CD4-positive, alpha-beta T cell treated with Interleukin-17A for 1 hour (primary cell): Measurements from ENCODE around the gene HECTD1.
"Not testable (repeated sequence)": the region's sequence is repeated elsewhere in the genome, so short reads cannot be mapped to it uniquely, and the experiment has no call there.

Experiments used
- DNase-seq: peaks from one replicate; pipeline ENCODE4 v3.0.0-alpha.2; 2020

The HECTD1 gene

GRCh38 chr14:31138301-31138700, 69.3 kb downstream of the HECTD1 start:
- DNase-seq: no peak

DNA sequence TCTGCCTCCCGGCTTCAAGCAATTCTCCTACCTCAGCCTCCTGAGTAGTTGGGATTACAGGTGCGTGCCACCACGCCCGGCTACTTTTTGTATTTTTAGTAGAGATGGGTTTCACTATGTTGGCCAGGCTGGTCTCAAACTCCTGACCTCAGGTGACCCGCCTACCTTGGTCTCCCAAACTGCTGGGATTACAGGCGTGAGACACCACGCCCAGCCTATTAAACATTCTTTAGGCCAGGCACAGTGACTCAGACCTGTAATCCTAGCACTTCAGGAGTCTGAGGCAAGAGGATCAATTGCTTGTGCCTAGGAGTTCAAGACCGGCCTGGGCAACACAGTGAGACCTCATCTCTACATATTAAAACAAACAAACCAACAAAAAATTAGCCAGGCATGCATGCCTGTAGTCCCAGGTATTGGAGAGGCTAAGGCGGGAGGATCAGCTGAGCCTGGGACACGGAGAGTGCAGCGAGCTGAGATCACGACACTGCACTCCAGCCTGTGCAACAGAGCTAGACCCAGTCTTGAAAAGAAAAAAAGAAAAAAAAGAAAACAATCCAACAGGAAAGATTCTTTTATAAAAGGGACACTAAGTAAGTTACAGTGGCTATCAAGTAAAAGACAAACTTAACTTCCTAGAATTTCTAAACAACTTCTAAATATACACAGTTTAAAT, 70.2 kb downstream of the HECTD1 start:
- DNase-seq: no peak

GRCh38 chr14:31133133-31133532, 74.5 kb downstream of the HECTD1 start:
- no peak for DNase-seq

DNA sequence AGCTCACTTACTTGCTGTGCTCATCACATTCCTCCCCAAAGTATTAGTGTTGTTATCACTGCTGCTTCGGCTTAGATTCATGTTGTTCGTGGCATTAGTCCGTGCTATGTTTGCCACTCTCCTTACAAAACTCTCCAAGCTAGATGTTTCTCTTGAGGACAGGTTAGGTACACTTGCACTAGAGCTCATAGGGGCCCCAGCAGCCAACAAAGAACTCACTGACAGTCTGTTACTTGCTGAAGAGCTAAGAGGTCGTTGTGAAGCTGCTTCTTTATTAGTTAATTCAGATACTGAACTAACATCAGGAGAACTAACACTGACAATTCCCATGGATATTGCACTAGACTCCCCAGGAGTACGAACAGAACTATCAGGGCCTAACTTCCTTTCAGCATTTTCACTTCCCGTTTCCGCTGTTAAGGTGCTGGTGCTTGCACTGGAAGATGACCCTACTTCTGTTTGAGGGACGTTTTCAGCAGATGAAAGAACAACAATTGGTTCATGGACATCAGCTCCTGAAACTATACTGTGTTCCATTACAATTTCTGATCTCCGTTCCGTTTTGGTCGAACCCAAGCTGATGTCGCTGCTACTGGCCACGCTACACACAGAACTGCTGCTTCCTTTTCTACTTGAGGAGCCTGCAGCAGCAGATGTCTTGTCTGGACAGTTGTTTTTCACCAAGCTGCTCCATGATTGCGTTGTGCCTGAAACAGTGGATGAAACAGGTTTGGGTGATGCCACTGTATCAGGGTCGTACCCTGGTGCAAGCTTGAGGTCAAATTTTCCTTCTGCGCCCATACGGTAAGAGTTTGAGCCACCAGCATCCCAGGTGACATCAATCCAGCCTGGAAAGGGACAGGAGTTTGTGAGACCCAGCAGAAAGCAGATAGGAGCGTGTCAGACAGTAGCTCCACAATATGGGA, 78.7 kb downstream of the HECTD1 start:
- no peak for DNase-seq

- DNase-seq: peak; percentile 89
These were observed 79.9 kb downstream of the HECTD1 start for GRCh38 chr14:31127690-31128089.

DNA sequence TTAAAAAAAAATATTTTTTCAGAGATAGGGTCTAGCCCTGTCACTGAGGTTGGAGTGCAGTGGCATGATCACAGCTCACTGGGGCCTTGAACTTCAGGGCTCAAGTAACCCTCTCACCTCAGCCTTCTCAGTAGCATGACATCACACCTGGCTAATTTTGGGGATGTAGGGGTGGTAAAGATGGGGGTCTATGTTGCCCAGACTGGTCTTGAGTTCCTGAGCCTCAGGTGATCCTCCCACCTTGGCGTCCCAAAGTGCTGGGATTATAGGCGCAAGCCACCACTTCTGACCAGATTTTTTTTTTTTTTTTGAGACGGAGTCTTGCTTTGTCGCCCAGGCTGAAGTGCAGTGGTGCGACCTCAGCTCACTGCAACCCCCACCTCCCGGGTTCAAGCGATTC, 80.9 kb downstream of the HECTD1 start:
- no peak for DNase-seq

DNA sequence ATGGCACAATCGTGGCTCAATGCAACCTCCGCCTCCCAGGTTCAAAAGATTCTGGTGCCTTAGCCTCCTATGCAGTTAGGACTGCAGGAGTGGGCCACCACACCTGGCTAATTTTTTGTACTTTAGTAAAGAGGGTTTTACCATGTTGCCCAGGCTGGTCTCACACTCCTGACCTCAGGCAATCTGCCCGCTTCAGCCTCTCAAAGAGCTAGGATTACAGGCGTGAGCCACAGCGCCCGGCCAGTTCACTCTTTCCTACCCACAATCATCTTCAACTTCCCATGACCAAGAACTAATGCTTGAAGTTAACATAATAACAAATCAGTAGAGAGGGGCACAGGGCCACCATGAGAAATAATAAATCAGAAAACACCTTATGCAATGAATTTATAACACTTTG, 82.4 kb downstream of the HECTD1 start:
- DNase-seq: no peak

GRCh38 chr14:31124197-31124596, 83.4 kb downstream of the HECTD1 start:
- DNase-seq: peak; percentile 74

GRCh38 chr14:31122921-31123320, 84.7 kb downstream of the HECTD1 start:
- no peak for DNase-seq

DNA sequence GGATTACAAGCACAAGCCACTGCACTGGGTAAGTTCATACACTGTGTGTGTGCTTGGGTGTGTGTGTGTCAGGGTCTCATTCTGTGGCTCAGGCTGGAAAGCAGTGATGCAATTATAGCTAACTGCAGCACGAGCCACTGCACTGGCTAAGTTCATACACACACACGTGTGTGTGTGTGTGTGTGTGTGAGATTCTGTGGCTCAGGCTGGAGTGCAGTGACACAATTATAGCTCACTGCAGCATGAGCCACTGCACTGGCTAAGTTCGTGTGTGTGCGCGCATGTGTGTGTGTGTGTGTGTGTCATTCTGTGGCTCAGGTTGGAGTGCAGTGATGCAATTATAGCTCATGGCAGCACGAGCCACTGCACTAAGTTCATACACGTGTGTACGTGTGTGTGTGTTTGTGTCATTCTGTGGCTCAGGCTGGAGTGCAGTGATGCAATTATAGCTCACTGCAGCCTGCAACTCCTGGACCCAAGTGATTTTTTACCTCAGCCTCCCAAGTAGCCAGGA, 85.4 kb downstream of the HECTD1 start:
- no peak for DNase-seq

GRCh38 chr14:31118892-31119291, 88.7 kb downstream of the HECTD1 start:
- DNase-seq: no peak

GRCh38 chr14:31113794-31114193, 93.8 kb downstream of the HECTD1 start:
- no peak for DNase-seq

DNA sequence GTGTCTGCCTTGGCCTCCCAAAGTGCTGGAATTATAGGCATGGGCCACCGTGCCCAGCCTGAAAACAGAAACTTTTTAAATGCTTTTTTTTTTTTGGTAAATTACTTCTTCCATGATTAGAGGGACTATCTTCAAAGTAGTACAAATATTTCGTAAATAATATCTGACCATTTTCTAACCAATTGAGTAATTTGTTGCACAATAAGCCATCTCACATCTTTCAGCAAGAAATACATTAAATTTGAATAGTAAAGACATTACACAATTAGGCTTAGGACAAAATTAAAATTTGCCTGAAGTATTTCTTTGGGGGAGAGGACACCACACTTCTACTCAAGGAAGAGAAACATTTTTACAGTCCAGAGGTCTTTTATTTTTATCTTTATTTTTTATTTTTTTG, 96.7 kb downstream of the HECTD1 start:
- no peak for DNase-seq

- no peak for DNase-seq
These were observed 98.3 kb downstream of the HECTD1 start for GRCh38 chr14:31109257-31109656.

DNA sequence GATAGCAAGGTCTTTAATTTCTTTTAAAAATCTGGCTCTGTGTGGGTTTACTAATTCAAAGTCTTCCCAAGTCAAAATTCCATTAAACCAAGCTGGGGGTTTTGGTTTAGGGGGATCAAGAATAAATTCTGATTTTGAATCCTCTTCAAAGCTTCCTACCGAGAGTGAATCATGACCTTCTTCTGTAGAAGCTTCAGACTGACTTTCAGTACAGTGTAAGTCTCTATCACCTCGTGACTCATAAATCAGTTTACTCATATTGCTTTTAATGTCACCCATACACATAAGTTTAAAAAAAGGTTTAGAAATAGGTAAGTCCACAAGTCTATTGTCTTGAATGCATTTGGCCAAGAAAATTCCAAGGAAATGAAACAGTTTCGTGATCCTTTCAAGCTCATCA, 100.8 kb downstream of the HECTD1 start:
- DNase-seq: no peak

DNA sequence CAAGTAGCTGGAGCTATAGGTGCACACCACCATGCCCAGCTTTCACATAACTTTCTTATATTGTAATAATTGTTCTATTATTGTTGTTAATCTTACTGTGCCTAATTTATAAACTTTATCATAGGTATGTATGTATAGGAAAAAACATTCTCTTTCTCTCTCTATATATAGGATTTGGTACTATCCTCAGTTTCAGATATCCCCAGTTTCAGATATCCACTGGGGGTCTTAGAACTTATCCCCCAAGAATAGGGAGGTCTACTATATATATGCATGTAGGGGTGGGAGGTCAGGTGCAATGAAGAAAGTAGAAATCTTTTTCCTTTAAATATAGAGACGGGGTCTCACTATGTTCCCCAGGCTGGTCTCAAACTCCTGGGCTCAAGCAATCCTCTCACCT, 110.5 kb downstream of the HECTD1 start:
- no peak for DNase-seq

GRCh38 chr14:31096255-31096654, 111.3 kb downstream of the HECTD1 start:
- no peak for DNase-seq

GRCh38 chr14:31095817-31096216, 111.8 kb downstream of the HECTD1 start:
- DNase-seq: not testable (repeated sequence)

- not testable (repeated sequence) for DNase-seq
These were observed 113.4 kb downstream of the HECTD1 start for GRCh38 chr14:31093884-31094839.

DNA sequence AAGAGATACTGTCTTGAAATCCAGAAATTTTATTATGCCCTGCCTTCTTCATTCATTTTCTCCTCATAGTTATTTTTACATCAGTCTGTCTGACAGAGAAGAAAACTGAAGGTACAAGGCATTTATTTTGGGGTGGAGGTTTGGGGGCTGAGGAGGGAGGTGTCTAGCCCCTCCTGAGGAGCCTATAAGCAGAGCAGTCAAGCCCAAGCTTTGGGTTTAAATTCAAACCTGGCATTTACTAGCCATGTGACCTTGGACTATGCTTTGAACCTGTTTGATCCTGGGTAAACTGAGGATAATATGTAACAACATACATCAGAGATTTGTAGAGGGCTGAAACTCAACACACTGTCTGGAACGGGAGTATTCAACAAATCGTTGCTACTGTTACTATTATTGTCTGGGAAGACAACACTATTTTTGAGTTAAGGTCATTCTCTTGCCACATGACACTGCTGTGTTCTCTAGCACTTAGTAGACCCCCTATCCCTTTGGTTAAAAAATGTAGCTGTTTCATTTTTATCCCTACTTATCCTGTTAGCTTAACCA, 115.4 kb downstream of the HECTD1 start:
- DNase-seq: no peak

- DNase-seq: no peak
These were observed 116.5 kb downstream of the HECTD1 start for GRCh38 chr14:31090883-31091764.
